ENCODE measurements around the gene OSBPL3.

GRCh38 chr7:24764972-24765744, 214.8 kb downstream of the OSBPL3 start:
- no peak for TF ChIP-seq CTCF (conservative IDR thresholded peaks at IDR 0.05; ENCODE audit: low read depth, low read length)
- no peak for TF ChIP-seq EZH2 (IDR thresholded peaks at IDR 0.05; ENCODE audit: low read length, unreplicated experiment)
- no peak for TF ChIP-seq EZH2phosphoT487 (IDR thresholded peaks at IDR 0.05; ENCODE audit: borderline replicate concordance, low read length)
